GM19328 (cell line): ENCODE data around the gene ASF1B.
"Not testable (repeated sequence)": the region's sequence is repeated elsewhere in the genome, so short reads cannot be mapped to it uniquely, and the experiment has no call there.

Experiments used
- ATAC-seq: cut with Tn5 transposase; IDR thresholded peaks from one replicate; pipeline ENCODE4 v1.9.1; 2021; ENCODE audit warnings: mild to moderate bottlenecking, moderate library complexity; ENCODE audit not compliant: unreplicated experiment

Gene ASF1B

DNA sequence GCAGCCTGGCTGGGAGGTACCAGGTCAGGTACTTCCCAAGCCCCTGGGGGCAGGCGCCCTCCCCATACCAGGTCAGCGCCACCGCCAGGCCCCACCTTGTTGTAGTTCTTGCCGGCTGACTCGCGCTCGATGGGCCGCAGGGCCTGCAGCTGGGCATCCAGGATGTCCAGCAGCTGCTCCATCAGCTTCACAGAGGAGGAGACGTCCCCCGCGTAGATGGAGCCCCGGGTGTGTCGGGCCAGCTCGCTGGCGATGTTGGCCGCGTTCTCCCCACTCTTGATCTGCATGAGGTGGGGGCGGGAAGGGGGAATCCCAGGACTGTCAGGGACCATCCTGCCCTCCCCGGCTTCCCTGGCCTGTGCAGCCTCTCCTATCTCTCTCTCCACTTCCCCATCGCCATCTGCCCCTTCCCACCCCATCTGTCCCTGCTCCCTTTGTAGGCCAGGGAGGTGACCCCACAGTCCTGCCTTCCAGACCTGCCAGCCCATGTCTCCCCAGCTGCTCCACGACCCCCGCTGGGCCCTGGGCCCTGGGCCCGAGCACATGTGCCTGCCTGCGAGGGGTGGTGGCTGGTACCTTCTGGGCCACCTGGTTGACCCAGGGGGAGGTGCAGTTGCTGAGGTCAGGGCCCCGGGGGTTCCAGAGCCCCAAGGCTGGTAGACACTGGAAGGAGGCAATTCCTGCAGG lies 23.8 kb upstream of the ASF1B start:
- no peak for ATAC-seq

DNA sequence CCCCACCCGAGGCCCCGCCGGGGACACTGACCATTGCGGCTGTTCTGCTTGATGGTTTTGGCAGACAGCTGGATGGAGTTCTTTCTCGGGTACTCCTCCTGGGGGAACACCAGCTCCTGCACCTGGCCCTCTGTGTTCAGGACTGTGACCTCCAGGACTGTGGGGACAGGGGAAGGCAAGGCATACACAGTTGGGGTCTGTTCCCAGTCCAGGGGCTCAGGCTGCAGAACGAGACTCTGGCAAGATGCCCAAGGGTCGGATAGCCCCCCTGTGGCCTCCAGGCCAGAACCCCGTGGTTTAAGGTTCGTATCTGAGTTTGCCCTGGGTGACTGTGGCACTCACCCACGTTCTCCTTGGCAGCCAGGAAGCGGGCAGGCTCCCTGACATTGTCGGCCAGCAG lies 22.7 kb upstream of the ASF1B start:
- no peak for ATAC-seq

DNA sequence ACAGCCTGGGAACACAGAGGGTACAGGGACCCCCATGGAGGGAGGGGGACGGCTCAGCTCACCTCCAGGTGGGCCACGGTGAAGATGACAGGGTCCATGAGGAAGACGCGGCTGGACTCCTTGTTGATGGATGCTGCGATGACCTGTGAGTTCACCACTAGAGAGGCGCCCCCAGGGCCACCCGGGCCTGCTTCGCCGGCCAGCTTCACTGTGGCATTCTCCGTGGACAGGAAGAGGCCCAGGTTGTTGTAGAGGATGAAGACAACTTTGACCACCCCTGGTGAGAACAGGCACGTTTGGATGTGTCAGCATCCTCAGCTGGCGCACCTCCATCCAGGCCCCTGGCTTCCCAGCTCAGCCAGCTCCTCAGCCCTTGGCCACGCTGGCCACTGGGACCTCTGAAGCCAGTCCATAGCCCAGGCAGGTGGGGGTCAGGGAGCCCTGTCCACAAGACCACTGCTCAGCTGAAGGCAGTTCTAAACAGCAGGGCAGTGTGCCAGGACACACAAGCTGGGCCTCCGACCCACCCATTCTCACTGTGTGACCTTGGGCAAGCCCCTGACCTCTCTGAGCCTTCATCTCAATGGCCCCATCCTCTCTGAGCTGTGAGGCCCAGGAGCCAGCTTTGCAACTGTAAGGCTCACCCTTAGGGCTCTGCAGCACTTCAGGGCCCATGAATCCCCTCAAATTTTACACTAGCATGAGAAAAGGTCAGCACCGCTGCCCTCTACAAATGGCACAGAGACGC lies 22.1 kb upstream of the ASF1B start:
- ATAC-seq: no peak

DNA sequence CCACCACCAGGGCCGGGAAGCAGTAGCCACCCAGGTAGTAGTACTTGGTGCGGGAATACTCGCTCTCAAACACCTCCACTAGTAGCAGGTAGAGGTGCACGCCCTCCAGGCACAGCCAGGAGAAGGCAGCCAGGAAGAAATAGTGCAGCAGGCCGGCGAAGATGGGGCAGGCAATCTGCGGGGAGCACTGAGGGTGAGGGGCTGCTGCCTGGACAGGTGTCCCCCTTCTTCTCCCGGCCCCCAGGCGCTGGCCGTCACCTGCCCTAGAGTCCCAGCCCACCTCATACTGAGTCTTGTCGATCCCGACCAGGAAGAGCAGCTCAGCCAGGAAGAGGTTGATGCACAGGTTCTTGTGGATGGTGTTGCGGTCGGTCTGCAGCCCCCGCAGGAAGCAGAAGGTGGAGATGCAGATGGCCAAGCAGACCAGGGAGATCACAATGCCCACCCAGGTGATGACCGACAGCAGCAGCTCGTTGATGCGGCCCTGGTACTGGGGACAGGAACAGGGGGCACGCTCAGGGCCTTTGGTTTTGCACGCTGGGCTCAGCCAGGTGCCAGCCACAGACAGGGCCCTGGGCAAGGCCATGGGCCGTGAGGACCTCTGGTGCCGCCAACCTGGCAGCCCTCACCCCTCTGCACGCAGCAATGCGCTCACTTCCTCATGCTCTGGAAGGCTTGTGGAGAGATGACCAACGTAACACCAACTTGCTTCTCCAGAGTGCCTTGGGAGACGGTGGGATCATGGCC lies 20.8 kb upstream of the ASF1B start:
- ATAC-seq: no peak

DNA sequence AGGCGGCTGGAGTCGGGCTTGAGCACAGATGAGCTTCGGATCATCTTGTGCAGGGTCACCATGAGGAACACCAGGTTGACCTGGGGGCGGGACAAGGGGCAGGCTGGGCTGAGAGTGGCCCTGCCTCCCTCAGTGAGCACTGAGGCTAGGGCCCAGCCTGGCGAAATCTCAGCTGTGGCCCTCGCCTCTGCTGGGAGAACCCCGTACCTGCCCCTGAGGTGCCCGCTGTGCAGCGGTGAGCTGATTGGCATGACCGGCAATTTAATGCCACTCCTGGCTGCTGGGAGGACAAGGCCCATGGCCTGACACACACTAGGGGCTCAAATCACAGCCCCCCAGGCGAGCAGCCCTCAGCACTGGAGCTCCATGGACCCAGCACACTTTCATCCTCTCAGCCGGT lies 19.7 kb upstream of the ASF1B start:
- ATAC-seq: no peak

DNA sequence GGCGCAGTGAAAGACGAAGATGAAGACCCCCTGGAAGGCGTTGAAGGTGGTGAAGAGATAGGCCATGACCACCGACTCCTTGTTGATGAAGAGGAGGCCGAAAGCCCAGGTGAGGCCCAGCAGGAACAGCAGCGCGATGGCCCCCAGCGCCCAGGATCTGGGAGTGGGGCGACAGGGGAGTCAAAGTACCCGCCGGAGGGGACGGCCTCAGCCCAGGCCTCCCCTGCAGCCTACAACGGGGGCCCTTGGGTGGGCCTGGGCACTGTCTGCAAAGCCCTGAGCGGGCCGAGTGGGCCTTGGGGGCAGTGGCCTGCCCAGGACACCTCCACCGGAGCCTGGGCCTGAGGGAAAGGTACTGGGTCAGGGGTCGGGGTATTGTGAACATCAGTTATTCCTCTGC lies 19.0 kb upstream of the ASF1B start:
- ATAC-seq: no peak

DNA sequence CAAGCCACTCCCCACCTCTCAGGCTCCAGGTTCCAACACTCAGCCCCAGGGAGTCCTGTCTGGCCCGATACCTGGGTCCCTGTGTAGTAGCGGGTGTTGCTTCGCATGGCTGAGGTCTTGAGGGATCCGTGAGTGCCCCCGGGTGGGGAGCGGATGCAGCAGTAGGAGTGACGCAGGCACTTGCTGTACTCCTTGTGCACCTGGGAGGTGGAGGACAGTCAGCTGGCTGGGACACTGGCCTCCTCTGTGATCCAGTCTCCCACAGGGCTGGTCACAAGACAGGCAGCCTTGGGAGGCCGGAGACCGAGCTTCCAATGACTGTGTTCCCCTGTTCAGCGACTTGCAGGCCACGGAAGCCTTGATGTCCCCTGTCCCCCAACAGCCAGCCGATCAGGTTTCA lies 16.3 kb upstream of the ASF1B start:
- ATAC-seq: no peak

DNA sequence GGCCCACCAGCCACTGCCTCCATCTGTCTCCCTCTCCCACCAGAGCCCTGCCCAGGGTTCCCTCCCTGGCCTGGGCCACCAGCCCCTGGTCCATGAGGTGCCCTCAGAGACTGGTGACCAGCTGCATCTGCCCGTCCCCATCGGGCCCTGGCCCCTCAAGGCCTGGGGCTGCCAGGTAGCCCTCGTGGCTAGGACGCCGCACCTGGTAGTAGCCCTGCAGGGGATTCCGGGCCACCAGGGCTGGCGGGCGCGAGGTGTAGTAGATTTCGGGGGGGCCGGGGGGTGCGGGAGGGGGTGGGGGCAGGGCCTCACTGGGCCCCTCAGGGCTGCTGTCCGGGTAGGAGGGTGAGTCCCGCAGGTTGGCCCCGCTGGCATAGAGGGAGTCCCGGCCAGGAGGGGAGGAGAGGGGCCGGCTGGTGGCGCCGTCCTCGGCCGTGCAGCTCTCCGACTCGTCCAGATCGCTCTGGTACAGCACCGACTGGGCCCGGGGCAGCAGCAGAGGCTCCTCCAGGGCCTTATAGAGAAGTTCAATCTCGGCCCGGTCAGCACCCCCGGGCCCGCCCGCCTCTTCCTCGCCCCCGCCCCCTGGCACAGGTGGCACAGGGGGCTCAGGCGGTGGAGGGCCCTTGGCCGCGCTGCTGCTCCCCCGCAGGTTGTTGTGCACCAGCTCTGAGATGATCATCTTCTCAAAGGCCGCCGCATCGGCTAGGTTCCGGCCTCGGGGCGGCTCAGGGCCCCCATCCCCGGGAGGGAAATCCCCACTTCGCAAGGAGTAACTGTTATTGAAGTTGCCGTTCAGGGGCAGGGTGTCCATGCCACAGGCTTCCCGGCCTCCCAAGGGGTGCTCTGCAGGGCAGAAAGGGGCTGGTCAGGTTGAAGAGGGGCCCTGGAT lies 14.6 kb upstream of the ASF1B start:
- ATAC-seq: no peak

DNA sequence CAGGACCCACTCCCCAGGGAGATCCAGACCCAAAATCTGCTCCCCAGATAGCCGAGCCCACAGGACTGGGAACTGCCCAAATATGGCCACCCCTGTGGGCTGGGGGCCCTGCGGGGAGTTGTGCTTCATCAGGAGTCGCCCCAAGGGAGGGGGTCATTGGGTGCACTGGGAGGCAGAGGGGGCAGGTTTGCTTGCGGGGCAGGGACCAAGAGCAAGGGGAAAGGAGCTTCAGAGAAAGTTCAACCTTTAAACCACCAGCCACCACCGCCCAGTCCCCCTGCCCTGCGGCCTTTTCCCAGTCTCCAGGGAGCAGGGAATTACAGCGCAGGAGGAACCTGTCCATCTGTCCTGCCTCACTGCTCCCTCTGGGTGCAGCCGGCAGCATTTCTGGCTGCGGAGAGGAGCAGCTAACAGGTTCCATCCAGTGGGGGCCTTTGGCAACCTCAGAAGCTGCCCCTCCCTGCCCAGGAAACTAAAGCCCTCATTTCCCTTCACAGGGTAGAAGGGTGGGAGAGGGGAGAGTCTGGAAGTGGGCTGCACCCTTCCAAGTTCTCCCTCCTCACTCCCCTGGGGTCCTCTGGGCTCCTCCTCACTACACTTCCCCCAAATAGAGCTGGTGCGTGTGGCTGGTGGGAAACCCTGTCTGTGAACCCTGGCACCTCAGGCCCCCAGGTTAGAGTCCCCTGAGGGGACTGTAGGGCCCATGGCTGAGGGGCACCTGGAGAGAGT lies 13.8 kb upstream of the ASF1B start:
- ATAC-seq: no peak

DNA sequence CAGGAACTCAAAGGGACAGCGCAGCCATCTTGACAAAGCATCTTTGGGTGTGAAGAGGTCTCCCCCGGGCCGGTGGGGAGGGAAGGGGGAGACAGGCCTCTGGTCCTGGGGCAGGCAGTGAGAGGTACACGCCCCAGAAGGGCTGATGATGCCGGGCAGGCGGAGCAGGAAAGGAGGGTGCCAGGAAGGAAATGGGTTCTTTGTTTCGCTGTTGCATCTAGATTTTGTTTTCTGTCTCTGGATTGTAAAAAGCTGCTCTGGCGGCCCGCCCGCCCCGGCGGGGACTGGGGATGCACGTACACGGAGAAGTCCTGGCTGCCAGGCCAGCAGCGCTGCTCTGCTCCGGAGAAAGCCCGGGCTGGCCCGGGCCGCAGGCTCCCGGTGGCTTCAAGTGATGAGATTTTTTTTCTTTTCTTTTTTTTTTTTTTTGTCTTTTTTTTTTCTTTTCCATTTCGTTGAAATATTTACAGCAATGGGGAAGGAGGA lies 13.2 kb upstream of the ASF1B start:
- no peak for ATAC-seq

DNA sequence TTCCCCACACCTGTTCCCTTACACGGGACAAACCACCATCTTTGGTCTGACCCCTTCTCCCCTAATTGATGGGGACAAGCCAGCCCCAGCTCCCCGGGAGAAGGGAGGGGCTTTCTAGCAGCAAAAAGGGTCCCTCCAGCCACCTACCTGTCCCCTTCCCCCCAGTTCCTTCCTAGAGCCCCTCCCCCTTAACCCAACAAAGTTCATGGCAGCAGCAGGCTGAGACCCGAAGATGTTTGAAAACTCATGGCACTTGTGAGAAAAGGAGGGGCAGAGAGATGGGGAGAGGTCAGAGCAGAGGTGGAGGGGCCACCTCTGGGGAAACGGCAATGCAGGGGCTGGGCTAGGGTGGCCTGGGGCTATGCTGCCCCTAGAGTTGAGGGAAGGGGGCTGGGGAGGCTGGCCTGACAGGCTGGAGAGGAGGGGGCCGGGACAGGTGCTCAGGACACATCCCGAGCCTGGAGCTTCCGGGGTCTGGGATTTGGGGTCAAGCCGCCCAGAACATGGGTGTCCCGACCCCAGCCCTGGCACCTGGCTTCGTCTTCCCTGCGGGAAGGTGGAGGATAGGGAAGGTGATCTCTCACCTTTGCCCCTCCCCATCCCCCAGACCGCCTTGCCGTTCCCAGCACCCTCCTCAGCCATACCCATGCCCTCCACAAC lies 12.5 kb upstream of the ASF1B start:
- ATAC-seq: no peak

DNA sequence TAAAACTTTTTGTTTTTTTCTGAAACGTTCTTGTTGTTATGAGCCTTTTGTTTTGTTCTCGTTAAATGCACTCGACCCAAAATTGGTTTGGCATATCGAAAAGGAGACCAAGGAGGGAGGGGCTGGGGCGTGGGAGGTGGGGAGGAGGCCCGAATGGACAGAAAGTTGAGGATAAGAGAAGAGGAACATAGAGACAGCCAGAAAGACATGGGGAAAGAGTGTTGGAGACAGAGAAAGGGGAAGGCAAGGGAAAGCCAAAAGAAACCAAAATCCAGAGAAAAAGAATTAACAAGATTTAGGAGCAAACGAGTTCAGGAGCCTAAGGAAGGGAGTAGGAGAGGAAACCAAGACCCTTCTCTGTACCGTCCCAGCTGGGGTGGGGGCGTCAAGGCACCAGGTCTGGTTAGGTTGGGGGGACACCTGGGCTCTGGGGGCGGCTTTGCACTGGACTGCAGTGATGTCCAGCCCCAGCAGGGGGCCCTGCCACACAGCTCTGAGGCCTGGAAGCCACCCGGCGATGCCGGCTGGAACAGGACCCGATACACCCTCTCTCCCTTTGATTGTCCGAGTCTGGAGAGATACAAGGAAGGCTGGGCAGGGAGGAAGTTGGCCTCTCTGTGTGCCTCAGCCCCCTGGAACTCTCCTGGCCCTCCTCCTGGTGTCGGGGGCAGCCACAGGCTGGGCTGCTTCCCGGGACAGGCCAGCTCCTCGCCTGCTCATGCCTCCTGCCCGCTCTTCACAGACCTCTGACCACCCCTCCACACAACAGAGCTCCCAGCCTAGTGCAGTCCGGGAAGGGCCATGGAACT lies 11.6 kb upstream of the ASF1B start:
- no peak for ATAC-seq

DNA sequence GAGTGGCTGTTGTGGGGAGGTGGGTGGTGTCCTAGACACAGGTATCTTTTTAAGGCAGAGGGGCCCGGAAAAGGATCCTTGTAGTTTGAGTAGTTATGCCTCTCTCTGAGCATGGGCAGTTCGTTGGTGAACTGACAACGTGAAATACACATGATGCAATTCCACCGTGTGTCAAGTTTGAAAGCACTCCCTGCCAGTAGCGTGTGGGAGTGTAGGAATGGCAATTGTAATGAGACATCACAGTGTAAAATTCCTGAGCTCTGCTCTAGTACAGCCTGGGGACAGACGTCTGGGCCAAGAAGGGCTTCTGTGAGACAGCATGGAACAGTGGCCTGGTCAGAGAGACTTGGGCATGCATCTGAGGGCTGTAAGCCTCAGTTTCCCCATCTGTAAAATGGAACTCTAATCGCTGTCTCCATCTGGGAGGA lies 10.4 kb upstream of the ASF1B start:
- ATAC-seq: no peak

DNA sequence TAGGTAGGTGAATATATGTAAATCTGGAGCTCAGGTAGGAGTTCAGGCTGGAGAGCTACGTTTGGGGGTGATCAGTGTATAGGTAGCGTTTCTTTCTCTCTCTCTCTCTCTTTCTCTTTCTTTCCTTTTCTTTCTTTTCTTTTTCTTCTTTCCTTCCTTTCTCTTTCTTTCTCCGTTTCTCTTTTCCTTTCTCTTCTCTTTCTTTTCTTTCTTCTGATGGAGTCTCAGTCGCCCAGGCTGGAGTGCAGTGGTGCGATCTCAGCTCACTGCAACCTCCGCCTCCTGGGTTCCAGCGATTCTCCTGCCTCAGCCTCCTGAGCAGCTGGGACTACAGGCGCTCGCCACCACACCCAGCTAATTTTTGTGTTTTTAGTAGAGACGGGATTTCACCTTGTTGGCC lies 9.8 kb upstream of the ASF1B start:
- ATAC-seq: not testable (repeated sequence)

DNA sequence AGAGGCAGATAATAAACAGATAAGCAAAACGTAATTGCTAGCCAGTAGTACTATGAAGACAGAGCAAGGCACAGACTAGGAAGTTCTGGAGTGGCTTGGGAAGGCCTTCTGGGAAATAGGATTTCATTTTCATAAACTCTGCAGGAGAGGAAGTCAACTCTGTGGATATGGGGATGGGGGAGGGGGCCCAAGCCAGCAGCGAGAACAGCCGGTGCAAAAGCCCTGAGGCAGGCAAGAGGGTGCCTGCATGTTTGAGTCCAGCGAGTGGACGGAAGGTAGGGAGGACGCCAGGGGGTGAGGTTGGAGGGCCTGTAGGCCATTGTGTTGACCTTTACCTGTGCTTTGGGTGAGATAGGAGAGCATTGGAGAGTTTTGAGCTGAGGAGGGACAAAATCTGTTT lies 9.0 kb upstream of the ASF1B start:
- ATAC-seq: no peak

DNA sequence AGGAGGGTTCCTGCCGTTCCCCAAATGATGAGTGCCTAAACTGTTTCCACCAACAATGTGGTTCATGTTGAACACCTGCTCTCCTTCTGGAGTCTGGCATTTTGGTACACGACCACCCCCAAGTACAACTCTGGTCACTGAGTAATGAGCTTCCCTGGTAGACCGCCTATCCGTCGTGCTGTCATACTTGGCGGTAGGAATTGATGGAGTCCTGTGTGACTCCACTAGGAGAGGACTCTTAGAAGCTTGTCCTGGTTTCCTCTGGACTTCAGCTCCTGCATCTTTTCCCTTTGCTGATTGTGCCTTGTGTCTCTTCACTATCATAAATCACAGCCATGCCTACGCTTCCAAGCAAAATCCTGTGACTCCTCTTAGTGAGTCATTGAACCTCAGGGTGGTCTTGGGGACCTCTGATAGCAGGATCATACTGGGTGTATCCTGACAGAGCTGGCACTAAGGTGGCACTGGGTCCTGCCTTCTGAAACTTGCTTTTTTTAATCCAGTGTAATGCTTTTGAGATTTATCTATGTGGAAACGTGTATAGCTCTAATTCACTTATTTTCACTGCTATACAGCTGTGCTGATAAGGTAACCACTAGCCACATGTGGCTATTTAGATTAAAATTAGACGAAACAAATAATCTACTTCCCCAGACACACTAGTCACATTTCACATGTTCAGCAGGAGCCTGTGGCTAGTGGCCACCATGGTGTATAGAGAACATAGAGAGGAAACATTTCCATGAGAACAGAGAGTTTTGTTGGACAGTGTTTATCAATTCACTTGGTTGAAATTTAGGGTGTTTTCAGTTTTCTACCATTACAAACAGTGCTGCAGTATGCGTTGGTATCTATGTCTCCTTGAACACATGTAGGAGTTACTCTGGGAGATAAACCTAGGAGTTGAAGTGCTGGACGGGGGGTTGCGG lies 6.1 kb upstream of the ASF1B start:
- no peak for ATAC-seq

DNA sequence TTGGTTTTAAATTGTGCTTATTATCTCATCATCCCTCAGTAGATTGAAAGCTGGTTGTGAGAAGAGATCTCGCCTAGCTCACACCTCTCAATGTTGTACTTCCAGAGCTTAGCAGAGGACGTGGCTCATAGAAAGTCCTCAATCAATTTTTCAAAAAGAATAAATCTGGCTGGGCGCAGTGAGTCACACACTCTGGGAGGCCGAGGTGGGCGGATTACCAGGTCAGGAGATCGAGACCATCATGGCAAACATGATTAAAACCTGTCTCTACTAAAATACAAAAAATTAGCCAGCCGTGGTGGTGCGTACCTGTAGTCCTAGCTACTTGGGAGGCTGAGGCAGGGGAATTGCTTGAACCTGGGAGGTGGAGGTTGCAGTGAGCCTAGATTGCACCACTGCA lies 4.7 kb upstream of the ASF1B start:
- ATAC-seq: no peak

DNA sequence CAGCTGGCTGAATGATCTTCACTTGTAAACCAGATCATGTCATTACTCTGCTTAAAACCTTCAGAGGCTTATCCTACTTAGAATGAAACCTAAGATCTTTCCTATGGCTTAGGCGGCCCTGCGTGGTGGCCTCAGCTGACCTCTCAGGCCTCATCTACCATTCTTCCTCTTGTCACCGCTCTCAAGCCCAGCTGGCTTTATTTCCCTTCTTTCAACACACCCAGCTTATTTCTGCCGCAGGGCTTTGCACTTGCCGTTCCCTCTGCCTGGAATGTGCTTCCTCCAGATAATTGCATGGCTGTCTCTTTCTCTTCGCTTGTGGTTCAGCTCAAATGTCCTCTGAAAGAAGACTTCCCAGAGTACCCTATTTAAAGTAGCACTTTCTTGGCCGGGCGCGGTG lies 3.6 kb upstream of the ASF1B start:
- ATAC-seq: no peak
